Muscle layer of duodenum (tissue), 2 donors: ENCODE results near the gene CTSA.

Experiments used
- H3K27ac ChIP-seq: one replicate; pipeline ENCODE4 v1.7.0; 2013; ENCODE audit warnings: mild to moderate bottlenecking, low read length
- H3K27me3 ChIP-seq: one replicate; pipeline ENCODE4 v1.7.0; 2013; ENCODE audit warnings: low read depth, mild to moderate bottlenecking, control low read depth, low read length
- H3K36me3 ChIP-seq, 2 donors: one replicate each; pipeline ENCODE4 v1.7.0; 2013; ENCODE audit warnings: low read length in 2 of 2, control low read depth in 1 of 2, mild to moderate bottlenecking in 1 of 2; ENCODE audit not compliant: insufficient read depth in 2 of 2, control insufficient read depth in 1 of 2
- H3K4me1 ChIP-seq, 2 donors: one replicate each; pipeline ENCODE4 v1.7.0; 2013; ENCODE audit warnings: low read length in 2 of 2, mild to moderate bottlenecking in 2 of 2, control low read depth in 1 of 2, moderate library complexity in 1 of 2; ENCODE audit not compliant: insufficient read depth in 2 of 2, control insufficient read depth in 1 of 2
- H3K4me3 ChIP-seq, 2 donors: one replicate each; pipeline ENCODE4 v1.7.0; 2013; ENCODE audit warnings: low read length in 2 of 2, low read depth in 1 of 2, mild to moderate bottlenecking in 1 of 2
- H3K9me3 ChIP-seq, 2 donors: one replicate each; pipeline ENCODE4 v1.7.0; 2013; ENCODE audit warnings: low read length in 2 of 2, control low read depth in 1 of 2, mild to moderate bottlenecking in 1 of 2; ENCODE audit not compliant: control insufficient read depth in 1 of 2
- donor health status: healthy.

CTSA gene

GRCh38 chr20:45935416-45936046, 44.4 kb downstream of the CTSA start:
- no peaks in the 10 kb centered on the region for H3K9me3 ChIP-seq
- peaks cover 33 to 45% of the 10 kb centered on the region in 2 donors for H3K36me3 ChIP-seq
- peaks cover 0 to 30% of the 10 kb centered on the region in 2 donors for H3K4me1 ChIP-seq
- no peaks in the 10 kb centered on the region for H3K27me3 ChIP-seq
- H3K4me3 ChIP-seq = peak overlapping the region; percentile 87 to 93
- peak overlapping the region; percentile 95 for H3K27ac ChIP-seq

DNA sequence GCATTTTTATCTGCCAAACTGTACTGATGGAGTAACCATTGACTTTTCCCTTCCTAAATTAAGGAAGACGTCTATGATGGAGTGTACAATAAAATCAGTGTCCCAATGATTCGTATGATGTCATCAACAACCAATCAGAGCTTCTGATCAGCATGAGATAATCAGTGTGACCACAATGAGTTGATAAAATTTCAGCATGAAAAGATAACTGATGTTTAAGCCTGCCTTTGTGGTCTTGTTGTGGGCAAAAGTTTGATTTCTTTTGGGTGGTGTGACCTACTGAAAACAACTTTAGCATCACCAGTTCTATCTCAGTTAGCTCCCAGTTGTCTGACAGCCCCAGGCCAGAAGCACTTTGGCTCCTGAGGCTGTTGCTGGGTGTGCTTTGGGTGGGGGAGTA, 46.6 kb downstream of the CTSA start:
- Histone ChIP-seq H3K9me3 (no peaks in the 10 kb centered on the region), H3K36me3 (peaks cover 36 to 60% of the 10 kb centered on the region in 2 donors), H3K4me3 (no peak overlapping the region), H3K27ac (no peak overlapping the region), H3K27me3 (no peaks in the 10 kb centered on the region), H3K4me1 (peaks cover 0 to 29% of the 10 kb centered on the region in 2 donors)

DNA sequence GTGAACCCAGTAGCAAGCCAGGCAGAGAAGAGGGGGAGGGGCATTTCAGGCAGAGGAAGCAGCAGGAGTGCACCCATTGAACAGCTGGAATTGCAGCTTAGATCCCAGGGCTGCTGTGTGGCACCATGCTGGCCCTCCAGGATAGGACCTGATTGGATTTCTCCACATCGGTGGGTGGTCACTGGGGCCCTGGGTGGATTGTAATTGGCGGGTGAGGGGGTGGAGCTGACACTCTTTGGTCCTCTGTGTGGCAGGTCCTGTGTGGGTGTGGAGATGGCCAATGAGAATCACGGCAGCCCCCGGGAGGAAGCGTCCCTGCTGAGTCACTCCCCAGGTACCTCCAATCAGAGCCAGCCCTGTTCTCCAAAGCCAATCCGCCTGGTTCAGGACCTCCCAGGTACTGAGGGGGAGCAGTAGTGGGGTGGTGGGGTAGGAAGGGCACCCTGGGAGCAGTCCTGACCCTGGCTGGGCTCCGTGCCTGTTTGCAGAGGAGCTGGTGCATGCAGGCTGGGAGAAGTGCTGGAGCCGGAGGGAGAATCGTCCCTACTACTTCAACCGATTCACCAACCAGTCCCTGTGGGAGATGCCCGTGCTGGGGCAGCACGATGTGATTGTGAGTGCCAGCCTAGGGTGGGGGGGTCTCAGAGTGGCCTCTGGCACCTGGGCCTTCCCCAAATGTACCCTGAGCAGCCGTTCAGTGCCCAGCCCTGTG, 47.7 kb downstream of the CTSA start:
- Histone ChIP-seq H3K27ac (no peak overlapping the region), H3K36me3 (peaks cover 48 to 71% of the 10 kb centered on the region in 2 donors), H3K9me3 (no peaks in the 10 kb centered on the region), H3K4me3 (no peak overlapping the region), H3K27me3 (no peaks in the 10 kb centered on the region), H3K4me1 (peaks cover 0 to 18% of the 10 kb centered on the region in 2 donors)

GRCh38 chr20:45940053-45940452, 48.9 kb downstream of the CTSA start:
- no peaks in the 10 kb centered on the region for H3K9me3 ChIP-seq
- H3K4me3 ChIP-seq = no peak overlapping the region
- no peaks in the 10 kb centered on the region for H3K27me3 ChIP-seq
- H3K4me1 ChIP-seq = peaks cover 0 to 18% of the 10 kb centered on the region in 2 donors
- peaks cover 59 to 76% of the 10 kb centered on the region in 2 donors for H3K36me3 ChIP-seq
- no peak overlapping the region for H3K27ac ChIP-seq

DNA sequence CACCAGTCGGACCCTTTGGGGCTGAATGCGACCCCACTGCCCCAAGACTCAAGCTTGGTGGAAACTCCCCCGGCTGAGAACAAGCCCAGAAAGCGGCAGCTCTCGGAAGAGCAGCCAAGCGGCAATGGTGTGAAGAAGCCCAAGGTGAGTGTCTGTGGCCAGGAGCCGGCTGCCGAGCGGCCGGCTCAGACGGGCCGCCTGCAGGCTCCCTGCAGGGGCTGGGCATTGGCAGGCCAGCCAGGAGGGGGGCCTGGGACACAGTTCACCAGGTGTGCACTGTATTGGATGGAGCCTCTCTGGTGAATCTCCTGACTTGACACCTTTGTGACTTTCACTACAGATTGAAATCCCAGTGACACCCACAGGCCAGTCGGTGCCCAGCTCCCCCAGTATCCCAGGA, 49.3 kb downstream of the CTSA start:
- peaks cover 63 to 78% of the 10 kb centered on the region in 2 donors for H3K36me3 ChIP-seq
- H3K4me3 ChIP-seq = no peak overlapping the region
- no peaks in the 10 kb centered on the region for H3K9me3 ChIP-seq
- H3K27ac ChIP-seq = no peak overlapping the region
- H3K27me3 ChIP-seq = no peaks in the 10 kb centered on the region
- peaks cover 0 to 17% of the 10 kb centered on the region in 2 donors for H3K4me1 ChIP-seq

GRCh38 chr20:45943613-45944012, 52.5 kb downstream of the CTSA start:
- Histone ChIP-seq H3K36me3 (peaks cover 77 to 93% of the 10 kb centered on the region in 2 donors), H3K27ac (no peak overlapping the region), H3K27me3 (no peaks in the 10 kb centered on the region), H3K9me3 (no peaks in the 10 kb centered on the region), H3K4me1 (no peaks in the 10 kb centered on the region), H3K4me3 (no peak overlapping the region)

- H3K9me3 ChIP-seq = no peaks in the 10 kb centered on the region
- peaks cover 77 to 93% of the 10 kb centered on the region in 2 donors for H3K36me3 ChIP-seq
- H3K27ac ChIP-seq = no peak overlapping the region
- no peaks in the 10 kb centered on the region for H3K4me1 ChIP-seq
- no peak overlapping the region for H3K4me3 ChIP-seq
- H3K27me3 ChIP-seq = no peaks in the 10 kb centered on the region
Observed at GRCh38 chr20:45944151-45944964, 53.2 kb downstream of the CTSA start.

GRCh38 chr20:45944965-45945677, 54.0 kb downstream of the CTSA start:
- H3K27ac ChIP-seq = no peak overlapping the region
- H3K4me3 ChIP-seq = no peak overlapping the region
- H3K4me1 ChIP-seq = no peaks in the 10 kb centered on the region
- H3K9me3 ChIP-seq = no peaks in the 10 kb centered on the region
- H3K36me3 ChIP-seq = peaks cover 75 to 93% of the 10 kb centered on the region in 2 donors
- no peaks in the 10 kb centered on the region for H3K27me3 ChIP-seq

GRCh38 chr20:45945678-45946148, 54.6 kb downstream of the CTSA start:
- H3K27ac ChIP-seq = no peak overlapping the region
- H3K9me3 ChIP-seq = no peaks in the 10 kb centered on the region
- H3K4me1 ChIP-seq = no peaks in the 10 kb centered on the region
- H3K4me3 ChIP-seq = no peak overlapping the region
- H3K27me3 ChIP-seq = no peaks in the 10 kb centered on the region
- H3K36me3 ChIP-seq = peaks cover 74 to 93% of the 10 kb centered on the region in 2 donors

DNA sequence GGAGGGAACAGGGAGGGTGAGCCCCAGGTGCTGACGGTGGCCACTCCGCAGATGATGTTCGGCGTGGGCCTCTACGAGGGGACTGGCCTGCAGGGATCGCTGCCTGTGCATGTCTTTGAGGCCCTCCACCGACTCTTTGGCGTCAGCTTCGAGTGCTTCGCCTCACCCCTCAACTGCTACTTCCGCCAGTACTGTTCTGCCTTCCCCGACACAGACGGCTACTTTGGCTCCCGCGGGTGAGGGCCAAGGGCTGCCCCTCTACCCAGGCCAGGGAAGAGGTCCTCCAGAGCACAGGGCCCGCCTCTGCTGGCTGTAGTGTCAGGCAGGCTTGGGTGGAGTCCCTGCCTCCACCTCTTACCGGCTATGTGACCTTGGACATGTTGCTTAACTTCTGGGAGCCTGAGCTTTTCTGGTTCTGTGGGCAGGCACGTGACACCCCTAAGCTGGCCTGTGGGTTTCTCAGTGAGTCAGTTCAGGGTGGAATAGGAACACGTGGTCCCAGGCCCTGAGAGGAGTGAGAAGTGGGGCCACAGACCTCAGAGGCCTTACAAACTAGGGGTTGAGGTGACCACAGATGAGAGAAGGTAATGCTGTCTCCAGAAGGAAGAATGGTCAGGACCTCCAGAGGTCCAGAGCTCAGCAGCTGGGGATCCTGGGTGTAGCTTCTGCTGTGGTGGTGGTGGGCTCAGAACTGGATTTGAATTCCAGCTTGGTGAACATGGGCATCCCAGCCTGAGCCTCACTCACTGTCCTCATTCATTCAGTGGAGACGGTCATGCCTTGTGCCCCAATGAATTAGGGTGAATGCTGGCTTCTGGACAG, 55.2 kb downstream of the CTSA start:
- Histone ChIP-seq H3K27ac (no peak overlapping the region), H3K9me3 (no peaks in the 10 kb centered on the region), H3K4me1 (no peaks in the 10 kb centered on the region), H3K4me3 (no peak overlapping the region), H3K27me3 (no peaks in the 10 kb centered on the region), H3K36me3 (peaks cover 73 to 94% of the 10 kb centered on the region in 2 donors)
